Caco-2 (cell line): ENCODE data around the gene SPINT1. TPM values are rescaled to one million over a fixed set of nuclear protein-coding genes. Genes with fewer than 3 reads are reported as not detected.

Source experiments
- BruUV-seq: library from RNA; stranded (reverse); fragments of 400-500 nt; replicated peaks from 2 replicates; lab custom pipeline; 2021; lab: Mats Ljungman, UMichigan
- CTCF ChIA-PET: fragments of 300-600 bp; sonication (Branson Sonifier 250); formaldehyde crosslinking; loops from one replicate; lab custom pipeline; 2022; ENCODE audit warnings: antibody characterized with exemption; lab: Charles Lee
- POLR2A ChIA-PET: fragments of 300-600 bp; sonication (Branson Sonifier 250); formaldehyde crosslinking; loops from one replicate; lab custom pipeline; 2022; ENCODE audit warnings: antibody characterized with exemption; lab: Charles Lee
- DNase-seq, 2 experiments: peaks; one replicate each; pipeline versions ENCODE4 v3.0.0 to v3.0.0-alpha.2; 2020 to 2022
- H3K27me3 ChIP-seq: replicated peaks from 2 replicates; pipeline ENCODE4 v1.6.0; 2011; ENCODE audit warnings: low read length; ENCODE audit not compliant: control insufficient read depth, insufficient read depth
- H3K36me3 ChIP-seq: 2 replicates; pipeline ENCODE4 v1.5.1; 2011; ENCODE audit warnings: low read length; ENCODE audit not compliant: control insufficient read depth, insufficient read depth
- H3K4me1 ChIP-seq: fragments of 250-450 bp; sonication (Bioruptor Pico); 2 replicates; pipeline ENCODE4 v1.5.1; 2020; ENCODE audit warnings: mild to moderate bottlenecking
- H3K4me3 ChIP-seq: 2 replicates; pipeline ENCODE4 v1.5.1; 2011; ENCODE audit warnings: low read depth, mild to moderate bottlenecking, control low read depth, low read length
- H3K9me3 ChIP-seq: fragments of 250-450 bp; sonication (Bioruptor Pico); 2 replicates; pipeline ENCODE4 v1.5.1; 2020; ENCODE audit warnings: mild to moderate bottlenecking, moderate library complexity
- H3K27ac Mint-ChIP-seq: one replicate; pipeline ENCODE4 v1.8.0; 2022; ENCODE audit warnings: mixed read lengths; ENCODE audit not compliant: unreplicated experiment
- H3K27me3 Mint-ChIP-seq: one replicate; pipeline ENCODE4 v1.8.0; 2022; ENCODE audit warnings: mixed read lengths; ENCODE audit not compliant: insufficient read depth, unreplicated experiment
- H3K36me3 Mint-ChIP-seq: one replicate; pipeline ENCODE4 v1.8.0; 2022; ENCODE audit warnings: mild to moderate bottlenecking, mixed read lengths; ENCODE audit not compliant: insufficient read depth, unreplicated experiment
- H3K4me1 Mint-ChIP-seq: one replicate; pipeline ENCODE4 v1.8.0; 2022; ENCODE audit warnings: low read depth, mixed read lengths; ENCODE audit not compliant: unreplicated experiment
- H3K4me3 Mint-ChIP-seq: one replicate; pipeline ENCODE4 v1.8.0; 2022; ENCODE audit warnings: mild to moderate bottlenecking, moderate library complexity, mixed read lengths; ENCODE audit not compliant: unreplicated experiment
- H3K9me3 Mint-ChIP-seq: one replicate; pipeline ENCODE4 v1.8.0; 2022; ENCODE audit warnings: mixed read lengths; ENCODE audit not compliant: unreplicated experiment
- CTCF ChIP-seq, 2 experiments: fragments of 200-600 bp in 1 of 2; IDR thresholded peaks; 1 replicate in 1 of 2; 2 replicates in 1 of 2; pipeline versions ENCODE4 v1.5.1 to v1.8.0; 2011 to 2022; ENCODE audit warnings: antibody characterized with exemption in 1 of 2, control low read depth in 1 of 2, inconsistent platforms in 1 of 2, low read depth in 1 of 2, low read length in 1 of 2, mild to moderate bottlenecking in 1 of 2, moderate library complexity in 1 of 2; ENCODE audit not compliant: insufficient read depth in 1 of 2, severe bottlenecking in 1 of 2, unreplicated experiment in 1 of 2
- intact Hi-C: fragments of 100-400 bp; cut with micrococcal nuclease; formaldehyde crosslinking; loops from one replicate; pipeline ENCODE4 v1.10.0; 2022; ENCODE audit not compliant: unreplicated experiment
- total RNA-seq: library from RNA; stranded (reverse); gene quantifications from 2 replicates; pipeline ENCODE4 v1.2.3, GENCODE V29; 2022

The SPINT1 gene
- total RNA-seq, 1 experiment from 2014 or later = 305 TPM

- peak; percentile 68 to 73 for DNase-seq
- ChIA-PET POLR2A (interaction anchor here (0.5 to 1.5 kb wide), 5 partner anchors 17 to 148 kb away, joined by 3 to 5 read pairs (median 4); partner anchors contain the start of gene RHOV), CTCF (interaction anchor here (0.5 to 2.0 kb wide), 26 partner anchors 10 to 440 kb away, joined by 3 to 77 read pairs (median 4); partner anchors contain the start of genes DNAJC17, GCHFR, NUSAP1 and OIP5)
- H3K4me3 ChIP-seq = no peak overlapping the region
- H3K9me3 ChIP-seq = no peaks in the 10 kb centered on the region
- Mint-ChIP-seq H3K4me3 (no peak overlapping the region), H3K27me3 (no peaks in the 10 kb centered on the region), H3K4me1 (peaks cover 23% of the 10 kb centered on the region), H3K9me3 (no peaks in the 10 kb centered on the region), H3K27ac (no peak overlapping the region), H3K36me3 (peaks cover 27% of the 10 kb centered on the region)
- H3K4me1 ChIP-seq = peaks cover 14% of the 10 kb centered on the region
- H3K36me3 ChIP-seq = peaks cover 2% of the 10 kb centered on the region; the same call in 1 of the 2 replicates
- no TSS peak for BruUV-seq
- intact Hi-C loops = loop anchor here (5.0 to 10.0 kb wide), 2 partner anchors 110 to 197 kb away; partner anchors contain the start of gene RAD51
- peak; percentile 73 to 78 for TF ChIP-seq CTCF (IDR thresholded peaks at IDR 0.05; ENCODE audit: insufficient read depth in 1 of 2, low read depth in 1 of 2, low read length in 1 of 2, severe bottlenecking in 1 of 2, unreplicated experiment in 1 of 2)
- no peaks in the 10 kb centered on the region for H3K27me3 ChIP-seq
Measured at GRCh38 chr15:40891810-40892446, 48.1 kb downstream of the SPINT1 start.

GRCh38 chr15:40892447-40893012 is 48.7 kb downstream of the SPINT1 start:
- H3K4me1 ChIP-seq = peaks cover 14% of the 10 kb centered on the region
- no peak for TF ChIP-seq CTCF (IDR thresholded peaks at IDR 0.05; ENCODE audit: insufficient read depth in 1 of 2, low read depth in 1 of 2, low read length in 1 of 2, severe bottlenecking in 1 of 2, unreplicated experiment in 1 of 2)
- no peaks in the 10 kb centered on the region for H3K9me3 ChIP-seq
- Mint-ChIP-seq H3K36me3 (peaks cover 33% of the 10 kb centered on the region), H3K4me3 (no peak overlapping the region), H3K27ac (no peak overlapping the region), H3K4me1 (peaks cover 23% of the 10 kb centered on the region), H3K9me3 (no peaks in the 10 kb centered on the region), H3K27me3 (no peaks in the 10 kb centered on the region)
- BruUV-seq = no TSS peak
- intact Hi-C loops = loop anchor here (5.0 to 10.0 kb wide), 2 partner anchors 110 to 198 kb away; partner anchors contain the start of gene RAD51
- no peak overlapping the region for H3K4me3 ChIP-seq
- peaks cover 2% of the 10 kb centered on the region; the same call in 1 of the 2 replicates for H3K36me3 ChIP-seq
- DNase-seq = no peak
- ChIA-PET CTCF (interaction anchor here (0.5 to 2.0 kb wide), 23 partner anchors 11 to 440 kb away, joined by 3 to 77 read pairs (median 4); partner anchors contain the start of genes DNAJC17, GCHFR, NUSAP1 and OIP5), POLR2A (interaction anchor here (0.5 to 1.5 kb wide), 4 partner anchors 18 to 49 kb away, joined by 3 to 4 read pairs (median 4); partner anchors contain the start of genes RHOV and SPINT1)
- H3K27me3 ChIP-seq = no peaks in the 10 kb centered on the region
